Spleen (tissue), 7 donors: ENCODE measurements around the gene FEN1.

Source experiments
- POLR2A ChIP-seq, 3 donors: fragments of 450-650 bp; IDR thresholded peaks; one replicate each; pipeline ENCODE4 v1.5.1; 2017; ENCODE audit warnings: antibody characterized with exemption in 3 of 3, mild to moderate bottlenecking in 1 of 3
- POLR2AphosphoS5 ChIP-seq, 3 donors: sonication (generic); formaldehyde crosslinking; IDR thresholded peaks; one replicate each; pipeline ENCODE4 v1.5.1; 2017; ENCODE audit warnings: antibody characterized with exemption in 3 of 3
- TF ChIP-seq, protein P1 (sequence below), 11 experiments: fragments of 200-600 bp in 7 of 11; fragments of 450-650 bp in 4 of 11; sonication (generic) in 4 of 11; IDR thresholded peaks in 8 of 11; conservative IDR thresholded peaks in 3 of 11; 1 replicate in 7 of 11; 2 replicates in 4 of 11; pipeline versions ENCODE4 v1.4.0 to v1.8.0; 2016 to 2021; ENCODE audit warnings: antibody characterized with exemption in 11 of 11, inconsistent platforms in 4 of 11, mild to moderate bottlenecking in 1 of 11
- donor health status: DM: no; HTN: no; CAD: no; lungs with moderate emphysema.
- donor health status: DM: no; HTN: no; CAD: no.
- donor health status: DM: no; HTN: no; CAD: no.

DNA sequence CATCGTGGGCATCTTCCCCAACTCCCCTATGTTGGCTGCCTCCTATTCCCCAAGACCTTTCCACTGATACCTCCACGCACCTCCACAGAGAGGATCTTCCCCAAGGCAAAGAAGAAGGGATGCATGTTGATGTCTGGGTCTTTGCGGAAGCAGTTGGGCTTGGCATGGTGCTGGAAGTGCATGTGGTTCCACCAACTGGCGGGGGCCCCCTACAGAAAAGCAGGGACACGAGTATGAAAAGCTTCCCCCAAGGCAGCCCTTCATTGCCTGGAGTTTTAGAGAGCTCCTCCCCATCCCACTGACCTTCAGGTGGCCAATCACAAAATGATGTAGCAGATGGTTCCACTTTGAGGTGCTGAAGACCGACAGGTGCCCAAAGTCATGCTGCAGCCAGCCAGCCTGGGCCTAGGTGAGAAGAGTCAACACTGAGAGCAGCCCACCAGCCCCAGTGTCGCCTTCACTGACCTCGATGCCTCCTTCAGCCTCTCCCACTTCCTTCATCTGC lies 18.0 kb downstream of the FEN1 start:
- TF ChIP-seq, protein P1, sequence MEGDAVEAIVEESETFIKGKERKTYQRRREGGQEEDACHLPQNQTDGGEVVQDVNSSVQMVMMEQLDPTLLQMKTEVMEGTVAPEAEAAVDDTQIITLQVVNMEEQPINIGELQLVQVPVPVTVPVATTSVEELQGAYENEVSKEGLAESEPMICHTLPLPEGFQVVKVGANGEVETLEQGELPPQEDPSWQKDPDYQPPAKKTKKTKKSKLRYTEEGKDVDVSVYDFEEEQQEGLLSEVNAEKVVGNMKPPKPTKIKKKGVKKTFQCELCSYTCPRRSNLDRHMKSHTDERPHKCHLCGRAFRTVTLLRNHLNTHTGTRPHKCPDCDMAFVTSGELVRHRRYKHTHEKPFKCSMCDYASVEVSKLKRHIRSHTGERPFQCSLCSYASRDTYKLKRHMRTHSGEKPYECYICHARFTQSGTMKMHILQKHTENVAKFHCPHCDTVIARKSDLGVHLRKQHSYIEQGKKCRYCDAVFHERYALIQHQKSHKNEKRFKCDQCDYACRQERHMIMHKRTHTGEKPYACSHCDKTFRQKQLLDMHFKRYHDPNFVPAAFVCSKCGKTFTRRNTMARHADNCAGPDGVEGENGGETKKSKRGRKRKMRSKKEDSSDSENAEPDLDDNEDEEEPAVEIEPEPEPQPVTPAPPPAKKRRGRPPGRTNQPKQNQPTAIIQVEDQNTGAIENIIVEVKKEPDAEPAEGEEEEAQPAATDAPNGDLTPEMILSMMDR (IDR thresholded peaks at IDR 0.05 in 8 of 11, conservative IDR thresholded peaks at IDR 0.05 in 3 of 11) = no peak
- TF ChIP-seq POLR2A (IDR thresholded peaks at IDR 0.05) = no peak
- no peak for TF ChIP-seq POLR2AphosphoS5 (IDR thresholded peaks at IDR 0.05)
